ENCODE data around the gene PRELID3B.

- TF ChIP-seq, protein P1, sequence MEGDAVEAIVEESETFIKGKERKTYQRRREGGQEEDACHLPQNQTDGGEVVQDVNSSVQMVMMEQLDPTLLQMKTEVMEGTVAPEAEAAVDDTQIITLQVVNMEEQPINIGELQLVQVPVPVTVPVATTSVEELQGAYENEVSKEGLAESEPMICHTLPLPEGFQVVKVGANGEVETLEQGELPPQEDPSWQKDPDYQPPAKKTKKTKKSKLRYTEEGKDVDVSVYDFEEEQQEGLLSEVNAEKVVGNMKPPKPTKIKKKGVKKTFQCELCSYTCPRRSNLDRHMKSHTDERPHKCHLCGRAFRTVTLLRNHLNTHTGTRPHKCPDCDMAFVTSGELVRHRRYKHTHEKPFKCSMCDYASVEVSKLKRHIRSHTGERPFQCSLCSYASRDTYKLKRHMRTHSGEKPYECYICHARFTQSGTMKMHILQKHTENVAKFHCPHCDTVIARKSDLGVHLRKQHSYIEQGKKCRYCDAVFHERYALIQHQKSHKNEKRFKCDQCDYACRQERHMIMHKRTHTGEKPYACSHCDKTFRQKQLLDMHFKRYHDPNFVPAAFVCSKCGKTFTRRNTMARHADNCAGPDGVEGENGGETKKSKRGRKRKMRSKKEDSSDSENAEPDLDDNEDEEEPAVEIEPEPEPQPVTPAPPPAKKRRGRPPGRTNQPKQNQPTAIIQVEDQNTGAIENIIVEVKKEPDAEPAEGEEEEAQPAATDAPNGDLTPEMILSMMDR (IDR thresholded peaks at IDR 0.05), result no peak
- no peak for TF ChIP-seq POLR2A (IDR thresholded peaks at IDR 0.05)
Observed at GRCh38 chr20:59025086-59025485, 17.5 kb downstream of the PRELID3B start.
